Measurements from ENCODE around the gene NPAS2.

NPAS2 gene

DNA sequence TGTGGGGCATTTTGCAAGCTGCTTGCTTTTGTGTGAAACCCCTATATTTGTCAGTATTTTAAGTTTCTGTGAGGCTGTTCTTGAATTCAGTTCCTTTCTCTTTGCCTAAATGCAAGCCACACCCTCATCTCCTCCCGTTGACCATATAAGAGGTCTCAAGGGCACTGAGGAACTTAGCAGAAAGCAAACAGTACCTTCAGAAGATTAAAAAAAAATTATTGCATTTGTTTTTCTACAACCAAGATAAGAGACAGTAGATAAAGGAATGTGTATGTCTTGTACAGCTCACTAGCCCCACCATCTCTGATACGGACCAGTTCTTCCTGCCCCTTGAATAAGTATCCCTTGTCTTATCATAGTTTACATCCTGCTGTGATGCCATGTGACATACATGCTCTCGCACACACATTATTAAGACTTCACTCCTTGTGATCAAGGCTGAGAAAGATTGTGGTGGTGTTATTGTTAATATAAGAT is 64.2 kb downstream of the NPAS2 start:
- DNase-seq (ENCODE audit: low read depth in 2 of 2), result no peak

GRCh38 chr2:100886085-100886484 is 66.1 kb downstream of the NPAS2 start:
- DNase-seq (ENCODE audit: low read depth in 2 of 2), result no peak

DNA sequence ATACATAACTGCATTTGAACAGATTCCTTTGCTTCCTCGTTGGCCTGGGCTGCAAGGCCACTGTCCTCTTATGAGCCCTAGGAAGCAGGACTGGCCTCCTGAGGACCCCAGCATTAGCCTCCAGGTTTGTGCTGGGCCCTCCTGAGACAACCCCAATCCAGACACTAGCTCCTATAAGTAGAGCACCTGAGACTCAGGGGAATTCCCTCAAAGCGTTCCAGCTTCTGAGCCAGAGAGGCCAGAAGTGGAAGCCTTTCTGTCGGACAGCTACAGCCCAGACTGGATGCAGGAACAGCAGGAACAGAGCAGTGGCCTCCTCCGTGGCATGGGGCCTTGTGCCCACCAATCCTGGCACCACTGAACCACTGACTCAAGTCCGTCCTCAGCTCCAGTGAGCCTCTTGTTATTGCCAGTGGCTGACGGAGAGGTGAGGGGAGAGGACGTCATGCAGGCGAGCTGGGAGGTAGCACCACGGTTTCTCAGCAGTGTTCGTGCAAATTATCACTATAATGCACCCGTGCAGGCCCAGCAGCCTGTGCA is 67.2 kb downstream of the NPAS2 start:
- DNase-seq (ENCODE audit: low read depth in 2 of 2), result no peak

GRCh38 chr2:100887713-100888495 is 68.0 kb downstream of the NPAS2 start:
- DNase-seq (ENCODE audit: low read depth in 2 of 2), result no peak

DNA sequence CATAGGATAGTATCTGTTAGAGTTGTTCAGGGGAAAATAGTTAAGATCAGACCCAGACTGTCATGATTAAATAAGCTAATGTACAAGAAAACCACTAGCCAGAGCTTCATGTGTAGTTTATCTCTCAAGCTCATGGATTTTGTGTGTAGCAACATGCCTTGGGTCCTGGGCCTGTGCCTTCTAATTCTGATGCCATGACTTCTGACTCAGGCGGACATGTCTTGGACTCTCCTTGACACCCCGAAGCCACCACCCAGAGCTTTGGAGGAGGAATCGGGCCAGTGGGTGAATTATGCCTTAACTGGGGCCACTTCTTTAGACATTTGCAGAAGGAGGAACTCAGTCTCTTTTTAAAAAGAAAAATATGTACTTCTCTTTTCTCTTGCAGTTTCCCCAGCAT is 68.7 kb downstream of the NPAS2 start:
- no peak for DNase-seq (ENCODE audit: low read depth in 2 of 2)

- DNase-seq (ENCODE audit: low read depth in 2 of 2), result no peak
Measured at GRCh38 chr2:100889286-100889685, 69.3 kb downstream of the NPAS2 start.

- no peak for DNase-seq (ENCODE audit: low read depth in 2 of 2)
Measured at GRCh38 chr2:100891906-100892642, 72.1 kb downstream of the NPAS2 start.

- no peak for DNase-seq (ENCODE audit: low read depth in 2 of 2)
Measured at GRCh38 chr2:100893392-100894104, 73.6 kb downstream of the NPAS2 start.

- no peak for DNase-seq (ENCODE audit: low read depth in 2 of 2)
Measured at GRCh38 chr2:100894105-100894795, 74.3 kb downstream of the NPAS2 start.

DNA sequence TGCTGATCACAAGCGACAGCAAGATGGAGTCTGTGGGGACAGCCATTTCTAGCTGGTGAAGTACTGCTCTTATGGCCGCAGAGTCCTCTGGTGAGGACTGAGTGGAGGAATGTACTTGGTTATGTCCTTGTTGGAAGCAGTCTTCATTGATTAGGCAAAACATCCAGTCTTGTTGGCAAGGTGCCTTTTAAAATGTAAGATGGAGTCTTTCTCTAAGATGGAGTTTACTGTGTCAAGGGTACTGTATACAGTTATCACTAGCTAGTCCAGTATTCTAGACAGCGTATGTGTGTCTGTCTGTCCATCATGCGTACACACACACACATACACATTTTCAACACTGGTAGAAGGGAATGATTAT is 74.8 kb downstream of the NPAS2 start:
- DNase-seq (ENCODE audit: low read depth in 2 of 2), result no peak

- DNase-seq (ENCODE audit: low read depth in 2 of 2), result no peak
Measured at GRCh38 chr2:100895402-100895801, 75.5 kb downstream of the NPAS2 start.

DNA sequence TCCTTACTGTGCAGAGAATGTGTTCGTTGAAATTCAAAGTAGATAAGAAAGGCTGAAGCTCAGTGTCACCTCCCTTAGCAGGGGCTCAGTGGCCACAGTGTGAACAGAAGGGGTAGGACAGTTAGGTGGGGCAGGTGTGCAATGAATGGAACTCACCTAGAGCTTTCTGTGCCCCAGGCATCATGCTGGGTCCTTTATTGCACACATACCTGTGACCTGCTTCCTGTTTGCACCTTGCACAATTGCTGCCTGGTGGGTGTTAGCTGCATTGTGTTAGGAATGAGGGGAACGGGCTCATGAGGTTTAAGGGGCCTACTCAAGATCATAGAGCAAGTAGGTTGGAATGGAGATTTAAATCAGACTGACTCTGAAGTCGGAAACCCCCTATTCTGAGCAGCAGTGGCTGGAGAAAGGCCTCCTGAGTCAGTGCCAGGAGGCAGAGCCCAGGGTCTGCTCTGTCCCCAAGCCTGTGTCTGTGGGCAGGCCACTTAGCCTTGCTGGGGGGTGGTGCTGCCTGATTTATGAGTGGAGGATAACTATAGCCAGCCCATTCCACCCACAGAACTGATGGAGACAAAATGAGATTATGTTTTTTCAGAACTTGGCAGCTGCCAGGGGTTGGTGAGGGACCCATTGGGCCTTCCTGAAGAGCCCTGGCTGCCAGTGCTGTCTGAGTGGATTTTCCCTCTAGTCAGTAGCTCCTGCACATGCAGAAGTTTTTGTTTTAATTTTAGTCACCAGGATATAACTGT is 76.2 kb downstream of the NPAS2 start:
- no peak for DNase-seq (ENCODE audit: low read depth in 2 of 2)

DNA sequence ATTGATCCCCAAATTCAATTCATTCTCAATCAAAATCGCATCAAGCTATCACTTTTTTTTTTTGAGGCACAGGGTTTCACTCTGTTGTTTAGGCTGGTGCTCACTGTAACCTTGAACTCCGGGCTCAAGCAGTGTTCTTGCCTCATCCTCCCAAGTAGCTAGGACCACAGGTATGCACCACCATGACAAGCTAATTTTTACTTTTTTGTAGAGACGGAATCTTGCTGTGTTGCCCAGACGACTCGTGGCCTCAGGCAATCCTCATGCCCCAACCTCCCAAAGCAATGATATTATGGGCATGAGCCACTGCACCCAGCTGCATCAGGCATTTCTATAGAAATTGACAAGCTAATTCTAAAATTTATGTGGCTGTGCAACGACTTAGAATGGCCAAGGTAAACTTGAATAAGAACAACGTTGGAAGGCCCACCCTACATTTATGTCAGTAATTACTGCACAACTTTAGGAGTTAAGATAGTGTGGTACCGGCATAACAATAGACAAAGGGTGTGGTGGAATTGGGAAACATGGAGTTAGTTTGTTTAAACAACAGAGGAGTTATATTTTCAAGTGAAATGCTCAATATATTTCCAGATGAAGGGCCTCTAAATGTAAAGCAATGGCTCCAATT is 78.2 kb downstream of the NPAS2 start:
- DNase-seq (ENCODE audit: low read depth in 2 of 2), result no peak

- no peak for DNase-seq (ENCODE audit: low read depth in 2 of 2)
Measured at GRCh38 chr2:100900156-100900795, 80.3 kb downstream of the NPAS2 start.

- DNase-seq (ENCODE audit: low read depth in 2 of 2), result no peak
Measured at GRCh38 chr2:100902817-100903405, 83.0 kb downstream of the NPAS2 start.

- no peak for DNase-seq (ENCODE audit: low read depth in 2 of 2)
Measured at GRCh38 chr2:100903534-100904258, 83.8 kb downstream of the NPAS2 start.

DNA sequence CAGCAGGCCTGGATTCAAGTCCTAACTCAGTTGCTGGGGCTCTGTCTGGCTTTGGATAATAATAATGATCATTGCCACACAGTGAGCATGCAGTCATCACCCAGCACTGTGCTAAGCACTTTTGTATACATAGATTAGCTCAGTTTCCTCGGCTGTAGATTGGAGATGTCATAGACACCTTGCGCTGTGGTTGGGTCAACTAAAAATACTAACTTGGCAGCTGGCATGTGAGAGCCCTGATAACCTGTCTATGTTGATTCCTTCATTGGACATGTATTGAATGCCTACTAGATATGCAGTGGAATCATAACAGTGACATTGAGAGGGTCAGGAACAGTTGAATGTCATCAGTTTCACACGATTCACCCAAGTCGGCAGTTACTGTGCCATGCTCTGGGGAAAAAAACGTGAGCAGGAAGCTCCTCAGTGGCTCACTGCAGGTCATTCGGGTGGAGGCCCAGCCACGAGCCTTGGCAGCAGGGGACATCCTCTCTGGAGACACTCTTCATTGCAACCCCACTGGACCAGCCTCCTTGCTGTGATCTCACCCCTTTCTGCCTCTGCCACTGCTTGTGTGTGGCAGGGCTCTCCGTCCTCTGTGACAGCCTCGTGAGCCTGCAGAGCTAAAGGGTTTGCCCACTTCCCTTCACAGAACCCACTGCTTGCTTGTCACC is 85.3 kb downstream of the NPAS2 start:
- no peak for DNase-seq (ENCODE audit: low read depth in 2 of 2)

DNA sequence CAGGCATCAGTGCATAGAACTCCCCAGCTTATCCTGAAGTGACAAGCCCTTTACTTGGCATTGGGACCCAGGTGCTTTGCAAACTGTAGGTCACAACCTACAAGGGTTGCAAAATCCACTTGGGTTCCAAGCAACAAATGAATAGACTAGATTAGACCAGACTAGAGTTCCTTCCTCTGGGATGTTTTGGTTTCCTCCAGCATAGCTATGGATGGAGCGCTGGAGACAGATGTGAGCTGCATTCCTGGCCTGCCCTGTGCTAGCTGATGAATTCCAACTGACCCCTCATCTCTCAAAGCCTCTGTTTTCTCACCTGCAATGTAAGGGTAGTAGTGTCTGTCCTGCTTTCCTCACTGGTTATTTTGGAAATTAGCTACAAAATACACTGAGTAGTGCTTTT is 86.2 kb downstream of the NPAS2 start:
- no peak for DNase-seq (ENCODE audit: low read depth in 2 of 2)
